Activated CD4-positive, alpha-beta T cell treated with anti-CD3 and anti-CD28 coated beads, Interleukin-2, amount 10 ng/mL, durations not matched to agents 24 days and 14 days (primary cell): ENCODE data around the gene SUSD3. TPM values are rescaled to one million over a fixed set of nuclear protein-coding genes. Genes with fewer than 3 reads are reported as not detected.

ENCODE experiments used
- DNase-seq: peaks from one replicate; pipeline ENCODE4 v3.0.0; 2022
- H3K27ac Mint-ChIP-seq: one replicate; pipeline ENCODE4 v1.8.0; 2022; ENCODE audit warnings: mild to moderate bottlenecking, mixed read lengths
- H3K27me3 Mint-ChIP-seq: one replicate; pipeline ENCODE4 v1.8.0; 2022; ENCODE audit warnings: mixed read lengths
- H3K36me3 Mint-ChIP-seq: one replicate; pipeline ENCODE4 v1.8.0; 2022; ENCODE audit warnings: low read depth, mild to moderate bottlenecking, mixed read lengths
- H3K4me1 Mint-ChIP-seq: one replicate; pipeline ENCODE4 v1.8.0; 2021; ENCODE audit warnings: mixed read lengths
- H3K4me3 Mint-ChIP-seq: one replicate; pipeline ENCODE4 v1.8.0; 2022; ENCODE audit warnings: mild to moderate bottlenecking, moderate library complexity, mixed read lengths
- H3K9me3 Mint-ChIP-seq: one replicate; pipeline ENCODE4 v1.8.0; 2021; ENCODE audit warnings: mixed read lengths
- intact Hi-C: fragments of 100-400 bp; cut with micrococcal nuclease; formaldehyde crosslinking; loops from one replicate; pipeline ENCODE4 v1.15.1; 2023
- total RNA-seq: library from RNA; stranded (reverse); gene quantifications from 2 replicates; pipeline ENCODE4 v1.2.3, GENCODE V29; 2022

SUSD3 gene
- total RNA-seq, 1 donor from 2014 or later: 38.3 TPM

GRCh38 chr9:93052791-93053540, 5.5 kb upstream of the SUSD3 start:
- Mint-ChIP-seq H3K27ac (no peak overlapping the region), H3K36me3 (no peaks in the 10 kb centered on the region), H3K4me1 (peaks cover 7% of the 10 kb centered on the region), H3K4me3 (no peak overlapping the region), H3K27me3 (no peaks in the 10 kb centered on the region), H3K9me3 (no peaks in the 10 kb centered on the region)
- no peak for DNase-seq
- intact Hi-C loops: no loop called here

- DNase-seq: no peak
- peaks cover 7% of the 10 kb centered on the region for H3K4me1 Mint-ChIP-seq
- no peaks in the 10 kb centered on the region for H3K36me3 Mint-ChIP-seq
- no peaks in the 10 kb centered on the region for H3K9me3 Mint-ChIP-seq
- H3K27me3 Mint-ChIP-seq: no peaks in the 10 kb centered on the region
- no peak overlapping the region for H3K4me3 Mint-ChIP-seq
- intact Hi-C loops: no loop called here
- H3K27ac Mint-ChIP-seq: no peak overlapping the region
These were observed 4.6 kb upstream of the SUSD3 start for GRCh38 chr9:93053781-93054331.

- no peaks in the 10 kb centered on the region for H3K27me3 Mint-ChIP-seq
- no peak for DNase-seq
- H3K36me3 Mint-ChIP-seq: no peaks in the 10 kb centered on the region
- H3K4me3 Mint-ChIP-seq: no peak overlapping the region
- intact Hi-C loops: no loop called here
- H3K27ac Mint-ChIP-seq: no peak overlapping the region
- peaks cover 10% of the 10 kb centered on the region for H3K4me1 Mint-ChIP-seq
- H3K9me3 Mint-ChIP-seq: no peaks in the 10 kb centered on the region
These were observed 3.5 kb upstream of the SUSD3 start for GRCh38 chr9:93054758-93055704.

- DNase-seq: no peak
- H3K27me3 Mint-ChIP-seq: no peaks in the 10 kb centered on the region
- peaks cover 31% of the 10 kb centered on the region for H3K4me1 Mint-ChIP-seq
- H3K36me3 Mint-ChIP-seq: peaks cover 6% of the 10 kb centered on the region
- no peaks in the 10 kb centered on the region for H3K9me3 Mint-ChIP-seq
- intact Hi-C loops: no loop called here
- H3K27ac Mint-ChIP-seq: peak overlapping the region; percentile 72
- H3K4me3 Mint-ChIP-seq: peak overlapping the region; percentile 36
These were observed 1.3 kb upstream of the SUSD3 start for GRCh38 chr9:93057042-93057702.

- Mint-ChIP-seq H3K27ac (peak overlapping the region; percentile 82), H3K4me1 (peaks cover 37% of the 10 kb centered on the region), H3K36me3 (peaks cover 8% of the 10 kb centered on the region), H3K9me3 (no peaks in the 10 kb centered on the region), H3K27me3 (no peaks in the 10 kb centered on the region), H3K4me3 (peak overlapping the region; percentile 54)
- intact Hi-C loops: loop anchor here (2.0 kb wide), 1 partner anchor 93 kb away; no protein-coding TSS in a partner anchor
- DNase-seq: no peak
These were observed 672 bp upstream of the SUSD3 start for GRCh38 chr9:93057703-93058354.

GRCh38 chr9:93059011-93059714, 662 bp downstream of the SUSD3 start:
- H3K36me3 Mint-ChIP-seq: peaks cover 10% of the 10 kb centered on the region
- peak; percentile 81 for DNase-seq
- peak overlapping the region; percentile 96 for H3K27ac Mint-ChIP-seq
- H3K4me1 Mint-ChIP-seq: peaks cover 45% of the 10 kb centered on the region
- H3K27me3 Mint-ChIP-seq: no peaks in the 10 kb centered on the region
- intact Hi-C loops: loop anchor here (2.0 kb wide), 1 partner anchor 94 kb away; no protein-coding TSS in a partner anchor
- H3K9me3 Mint-ChIP-seq: no peaks in the 10 kb centered on the region
- H3K4me3 Mint-ChIP-seq: peak overlapping the region; percentile 93

GRCh38 chr9:93059715-93060578, 1.4 kb downstream of the SUSD3 start:
- Mint-ChIP-seq H3K4me1 (peaks cover 53% of the 10 kb centered on the region), H3K9me3 (no peaks in the 10 kb centered on the region), H3K36me3 (peaks cover 17% of the 10 kb centered on the region)

GRCh38 chr9:93060746-93061259, 2.3 kb downstream of the SUSD3 start:
- intact Hi-C loops: no loop called here
- H3K27ac Mint-ChIP-seq: peak overlapping the region; percentile 96
- peak overlapping the region; percentile 93 for H3K4me3 Mint-ChIP-seq
- no peaks in the 10 kb centered on the region for H3K9me3 Mint-ChIP-seq
- peaks cover 22% of the 10 kb centered on the region for H3K36me3 Mint-ChIP-seq
- H3K4me1 Mint-ChIP-seq: peaks cover 58% of the 10 kb centered on the region
- DNase-seq: peak; percentile 79
- H3K27me3 Mint-ChIP-seq: no peaks in the 10 kb centered on the region

More at GRCh38 chr9:93059715-93060578, 1.4 kb downstream of the SUSD3 start:
- no peaks in the 10 kb centered on the region for H3K27me3 Mint-ChIP-seq
- H3K27ac Mint-ChIP-seq: peak overlapping the region; percentile 96
- peak; percentile 66 for DNase-seq
- intact Hi-C loops: loop anchor here (2.0 kb wide), 1 partner anchor 95 kb away; no protein-coding TSS in a partner anchor
- H3K4me3 Mint-ChIP-seq: peak overlapping the region; percentile 93

GRCh38 chr9:93061260-93061751, 2.8 kb downstream of the SUSD3 start:
- peaks cover 61% of the 10 kb centered on the region for H3K4me1 Mint-ChIP-seq
- H3K27ac Mint-ChIP-seq: peak overlapping the region; percentile 96
- peak overlapping the region; percentile 93 for H3K4me3 Mint-ChIP-seq
- no peaks in the 10 kb centered on the region for H3K27me3 Mint-ChIP-seq
- H3K9me3 Mint-ChIP-seq: no peaks in the 10 kb centered on the region
- intact Hi-C loops: no loop called here
- H3K36me3 Mint-ChIP-seq: peaks cover 26% of the 10 kb centered on the region
- DNase-seq: peak; percentile 66

- intact Hi-C loops: no loop called here
- Mint-ChIP-seq H3K36me3 (peaks cover 31% of the 10 kb centered on the region), H3K9me3 (no peaks in the 10 kb centered on the region), H3K27ac (peak overlapping the region; percentile 96), H3K4me3 (peak overlapping the region; percentile 93), H3K27me3 (no peaks in the 10 kb centered on the region), H3K4me1 (peaks cover 64% of the 10 kb centered on the region)
- peak; percentile 80 for DNase-seq
These were observed 3.6 kb downstream of the SUSD3 start for GRCh38 chr9:93061791-93062763.
